ENCODE measurements around the gene MIPEP. TPM values are rescaled to one million over a fixed set of nuclear protein-coding genes. Genes with fewer than 3 reads are reported as not detected.

The MIPEP gene
- polyA plus RNA-seq (2013), result 11.7 and 13.6 TPM in 2 replicates

GRCh38 chr13:23888658-23889614 is at the start of gene MIPEP:
TSS of gene MIPEP (minus strand) at chr13:23889400. CDS start at chr13:23889320, 80 bp downstream.
- H3K4me3 ChIP-seq (ENCODE audit: low read depth, low read length), result peak within 1 kb of the TSS; percentile 84
- DNase-seq, result peak; percentile 90 to 94
- no peaks in the 10 kb centered on the region for H3K4me1 ChIP-seq (ENCODE audit: control insufficient read depth in 1 of 2, insufficient read depth in 2 of 2, low read length in 2 of 2)
- no peak within 1 kb of the TSS for H3K4ac ChIP-seq (ENCODE audit: low read depth, low read length)
- WGBS (ENCODE audit: extremely low coverage, insufficient coverage, insufficient read length), result no CpG with 5 or more reads among the region's 75 CpGs
- H3K9me3 ChIP-seq (ENCODE audit: insufficient read depth, low read depth, low read length), result no peaks in the 10 kb centered on the region
- peak within 1 kb of the TSS; percentile 76 for H3K4me2 ChIP-seq (ENCODE audit: low read length)
- H3K9ac ChIP-seq (ENCODE audit: low read length), result peak within 1 kb of the TSS; percentile 63
- H3K27ac ChIP-seq (ENCODE audit: low read depth, low read length), result peak within 1 kb of the TSS; percentile 13
- H2BK12ac ChIP-seq (ENCODE audit: low read length), result no peak within 1 kb of the TSS
- H2BK120ac ChIP-seq (ENCODE audit: insufficient read depth, low read length, poor library complexity), result no peak within 1 kb of the TSS
- H3K36me3 ChIP-seq (ENCODE audit: control insufficient read depth in 1 of 2, insufficient read depth in 2 of 2, low read length in 2 of 2), result peaks cover 0 to 3% of the 10 kb centered on the region in 2 experiments
- H4K91ac ChIP-seq (ENCODE audit: low read depth, low read length), result peak within 1 kb of the TSS; percentile 61
- H3K23ac ChIP-seq (ENCODE audit: low read length), result no peak within 1 kb of the TSS
- H2BK5ac ChIP-seq (ENCODE audit: low read depth, low read length, poor library complexity), result peak within 1 kb of the TSS; percentile 33
- peaks cover 2% of the 10 kb centered on the region for H3K79me2 ChIP-seq (ENCODE audit: control insufficient read depth, insufficient read depth, low read length, poor library complexity)
- H4K8ac ChIP-seq (ENCODE audit: low read depth, low read length), result peak within 1 kb of the TSS; percentile 17
- H3K79me1 ChIP-seq (ENCODE audit: low read length), result peaks cover 2% of the 10 kb centered on the region
- peak within 1 kb of the TSS; percentile 51 for H3K14ac ChIP-seq (ENCODE audit: low read length)
- no peak within 1 kb of the TSS for H2AK5ac ChIP-seq (ENCODE audit: low read length)
- H3K18ac ChIP-seq (ENCODE audit: low read length), result peak within 1 kb of the TSS; percentile 30
- H2AFZ ChIP-seq (ENCODE audit: insufficient read depth, low read length, poor library complexity), result peak within 1 kb of the TSS; percentile 69
- H4K12ac ChIP-seq (ENCODE audit: low read depth, low read length), result peak within 1 kb of the TSS; percentile 4
- no peaks in the 10 kb centered on the region for H3K27me3 ChIP-seq (ENCODE audit: insufficient read depth, low read length)

- no peak overlapping the region for H2AK5ac ChIP-seq (ENCODE audit: low read length)
- no peak overlapping the region for H3K14ac ChIP-seq (ENCODE audit: low read length)
- H3K4me2 ChIP-seq (ENCODE audit: low read length), result no peak overlapping the region
- H3K27me3 ChIP-seq (ENCODE audit: insufficient read depth, low read length), result no peaks in the 10 kb centered on the region
- no peak overlapping the region for H4K12ac ChIP-seq (ENCODE audit: low read depth, low read length)
- no peaks in the 10 kb centered on the region for H3K4me1 ChIP-seq (ENCODE audit: control insufficient read depth in 1 of 2, insufficient read depth in 2 of 2, low read length in 2 of 2)
- H3K18ac ChIP-seq (ENCODE audit: low read length), result no peak overlapping the region
- H2BK5ac ChIP-seq (ENCODE audit: low read depth, low read length, poor library complexity), result no peak overlapping the region
- H2BK12ac ChIP-seq (ENCODE audit: low read length), result no peak overlapping the region
- H2AFZ ChIP-seq (ENCODE audit: insufficient read depth, low read length, poor library complexity), result no peak overlapping the region
- no peaks in the 10 kb centered on the region for H3K79me1 ChIP-seq (ENCODE audit: low read length)
- no peak overlapping the region for H2BK120ac ChIP-seq (ENCODE audit: insufficient read depth, low read length, poor library complexity)
- no peak overlapping the region for H4K8ac ChIP-seq (ENCODE audit: low read depth, low read length)
- H4K91ac ChIP-seq (ENCODE audit: low read depth, low read length), result no peak overlapping the region
- no peak overlapping the region for H3K23ac ChIP-seq (ENCODE audit: low read length)
- no peak overlapping the region for H3K4ac ChIP-seq (ENCODE audit: low read depth, low read length)
- DNase-seq, result no peak
- H3K79me2 ChIP-seq (ENCODE audit: control insufficient read depth, insufficient read depth, low read length, poor library complexity), result no peaks in the 10 kb centered on the region
- H3K27ac ChIP-seq (ENCODE audit: low read depth, low read length), result no peak overlapping the region
- no peaks in the 10 kb centered on the region for H3K36me3 ChIP-seq (ENCODE audit: control insufficient read depth in 1 of 2, insufficient read depth in 2 of 2, low read length in 2 of 2)
- H3K9me3 ChIP-seq (ENCODE audit: insufficient read depth, low read depth, low read length), result no peaks in the 10 kb centered on the region
- WGBS (ENCODE audit: extremely low coverage, insufficient coverage, insufficient read length), result no CpG with 5 or more reads among the region's 2 CpGs
- no peak overlapping the region for H3K9ac ChIP-seq (ENCODE audit: low read length)
- no peak overlapping the region for H3K4me3 ChIP-seq (ENCODE audit: low read depth, low read length)
These were observed 45.3 kb upstream of the MIPEP start for GRCh38 chr13:23934520-23934919.

- H3K4ac ChIP-seq (ENCODE audit: low read depth, low read length), result no peak overlapping the region
- H3K4me1 ChIP-seq (ENCODE audit: control insufficient read depth in 1 of 2, insufficient read depth in 2 of 2, low read length in 2 of 2), result no peaks in the 10 kb centered on the region
These were observed 39.8 kb upstream of the MIPEP start for GRCh38 chr13:23928985-23929384.

GRCh38 chr13:23923031-23923430 is 33.8 kb upstream of the MIPEP start:
- Histone ChIP-seq H3K27ac (ENCODE audit: low read depth, low read length) (no peak overlapping the region), H4K12ac (ENCODE audit: low read depth, low read length) (no peak overlapping the region), H2AFZ (ENCODE audit: insufficient read depth, low read length, poor library complexity) (no peak overlapping the region), H3K4me1 (ENCODE audit: control insufficient read depth in 1 of 2, insufficient read depth in 2 of 2, low read length in 2 of 2) (no peaks in the 10 kb centered on the region), H3K27me3 (ENCODE audit: insufficient read depth, low read length) (no peaks in the 10 kb centered on the region), H3K79me2 (ENCODE audit: control insufficient read depth, insufficient read depth, low read length, poor library complexity) (no peaks in the 10 kb centered on the region), H3K9me3 (ENCODE audit: insufficient read depth, low read depth, low read length) (no peaks in the 10 kb centered on the region), H3K36me3 (ENCODE audit: control insufficient read depth in 1 of 2, insufficient read depth in 2 of 2, low read length in 2 of 2) (no peaks in the 10 kb centered on the region), H2BK12ac (ENCODE audit: low read length) (no peak overlapping the region), H3K23ac (ENCODE audit: low read length) (no peak overlapping the region), H3K9ac (ENCODE audit: low read length) (no peak overlapping the region), H2AK5ac (ENCODE audit: low read length) (no peak overlapping the region), H3K4ac (ENCODE audit: low read depth, low read length) (no peak overlapping the region), H2BK120ac (ENCODE audit: insufficient read depth, low read length, poor library complexity) (no peak overlapping the region), H3K4me3 (ENCODE audit: low read depth, low read length) (no peak overlapping the region), H4K91ac (ENCODE audit: low read depth, low read length) (no peak overlapping the region), H4K8ac (ENCODE audit: low read depth, low read length) (no peak overlapping the region), H3K18ac (ENCODE audit: low read length) (no peak overlapping the region), H3K4me2 (ENCODE audit: low read length) (no peak overlapping the region), H2BK5ac (ENCODE audit: low read depth, low read length, poor library complexity) (no peak overlapping the region), H3K14ac (ENCODE audit: low read length) (no peak overlapping the region), H3K79me1 (ENCODE audit: low read length) (no peaks in the 10 kb centered on the region)
- WGBS (ENCODE audit: extremely low coverage, insufficient coverage, insufficient read length), result no CpG with 5 or more reads among the region's 1 CpG
- DNase-seq, result no peak

More at GRCh38 chr13:23928985-23929384, 39.8 kb upstream of the MIPEP start:
- H2AFZ ChIP-seq (ENCODE audit: insufficient read depth, low read length, poor library complexity), result no peak overlapping the region
- H3K27me3 ChIP-seq (ENCODE audit: insufficient read depth, low read length), result no peaks in the 10 kb centered on the region
- no peaks in the 10 kb centered on the region for H3K79me2 ChIP-seq (ENCODE audit: control insufficient read depth, insufficient read depth, low read length, poor library complexity)
- H3K23ac ChIP-seq (ENCODE audit: low read length), result no peak overlapping the region
- no peaks in the 10 kb centered on the region for H3K79me1 ChIP-seq (ENCODE audit: low read length)
- no peak overlapping the region for H2BK5ac ChIP-seq (ENCODE audit: low read depth, low read length, poor library complexity)
- H2BK12ac ChIP-seq (ENCODE audit: low read length), result no peak overlapping the region
- H4K91ac ChIP-seq (ENCODE audit: low read depth, low read length), result no peak overlapping the region
- no peaks in the 10 kb centered on the region for H3K36me3 ChIP-seq (ENCODE audit: control insufficient read depth in 1 of 2, insufficient read depth in 2 of 2, low read length in 2 of 2)
- no peak overlapping the region for H3K14ac ChIP-seq (ENCODE audit: low read length)
- H3K27ac ChIP-seq (ENCODE audit: low read depth, low read length), result no peak overlapping the region
- no peak overlapping the region for H2AK5ac ChIP-seq (ENCODE audit: low read length)
- no peak overlapping the region for H4K8ac ChIP-seq (ENCODE audit: low read depth, low read length)
- WGBS (ENCODE audit: extremely low coverage, insufficient coverage, insufficient read length), result no CpG with 5 or more reads among the region's 2 CpGs
- H2BK120ac ChIP-seq (ENCODE audit: insufficient read depth, low read length, poor library complexity), result no peak overlapping the region
- H4K12ac ChIP-seq (ENCODE audit: low read depth, low read length), result no peak overlapping the region
- H3K9ac ChIP-seq (ENCODE audit: low read length), result no peak overlapping the region
- no peak overlapping the region for H3K4me3 ChIP-seq (ENCODE audit: low read depth, low read length)
- peak; percentile 17 to 59 for DNase-seq
- H3K9me3 ChIP-seq (ENCODE audit: insufficient read depth, low read depth, low read length), result no peaks in the 10 kb centered on the region
- H3K18ac ChIP-seq (ENCODE audit: low read length), result no peak overlapping the region
- no peak overlapping the region for H3K4me2 ChIP-seq (ENCODE audit: low read length)

All from trophoblast cell (in vitro differentiated cells and primary cell).